MG63 (cell line): ENCODE measurements around the gene STK26. TPM values are rescaled to one million over a fixed set of nuclear protein-coding genes. Genes with fewer than 3 reads are reported as not detected.

ENCODE experiments used
- DNase-seq: peaks from one replicate; pipeline ENCODE4 v3.0.0-alpha.2; 2020
- H3K27me3 ChIP-seq: fragments of 250-450 bp; sonication (Bioruptor Pico); 2 replicates; pipeline ENCODE4 v1.5.1; 2020; ENCODE audit warnings: mild to moderate bottlenecking, moderate library complexity
- H3K36me3 ChIP-seq: fragments of 250-450 bp; sonication (Bioruptor Pico); 2 replicates; pipeline ENCODE4 v1.5.1; 2020; ENCODE audit warnings: mild to moderate bottlenecking, moderate library complexity
- H3K4me3 ChIP-seq: fragments of 250-450 bp; sonication (Bioruptor Pico); 2 replicates; pipeline ENCODE4 v1.5.1; 2020; ENCODE audit warnings: mild to moderate bottlenecking, moderate library complexity
- H3K9me3 ChIP-seq: fragments of 250-450 bp; sonication (Bioruptor Pico); 2 replicates; pipeline ENCODE4 v1.5.1; 2020; ENCODE audit warnings: mild to moderate bottlenecking, moderate library complexity
- total RNA-seq: library from RNA; depleted of rRNA; stranded (reverse); fragments of >200 nt; shearing (Covaris generic); gene quantifications from 2 replicates; pipeline ENCODE4 v1.2.3, GENCODE V29; 2014; ENCODE audit warnings: low replicate concordance; rRNA removed

The STK26 gene
- total RNA-seq, 1 experiment from 2014 or later, result 4.5 TPM

- H3K4me3 ChIP-seq, result no peak overlapping the region
- H3K27me3 ChIP-seq, result no peaks in the 10 kb centered on the region
- no peaks in the 10 kb centered on the region for H3K36me3 ChIP-seq
- no peaks in the 10 kb centered on the region for H3K9me3 ChIP-seq
- DNase-seq, result peak; percentile 68
Observed at GRCh38 chrX:132119821-132120515, 96.9 kb downstream of the STK26 start.

- no peaks in the 10 kb centered on the region for H3K36me3 ChIP-seq
- no peaks in the 10 kb centered on the region for H3K27me3 ChIP-seq
- no peaks in the 10 kb centered on the region for H3K9me3 ChIP-seq
- no peak overlapping the region for H3K4me3 ChIP-seq
- DNase-seq, result no peak
Observed at GRCh38 chrX:132120913-132121312, 97.8 kb downstream of the STK26 start.

Other genes starting within 250 kb of the STK26 start
- not detected in 2 replicates for gene FRMD7, start 104.7 kb downstream of the STK26 start, total RNA-seq
- 9.7 and 18.6 TPM in 2 replicates for gene RAP2C, start 196.1 kb downstream of the STK26 start, total RNA-seq